Measurements from ENCODE around the gene TENM3.

The TENM3 gene

GRCh38 chr4:182694551-182694950 is 451.3 kb downstream of the TENM3 start:
- H3K4me1 ChIP-seq (ENCODE audit: control insufficient read depth, insufficient read depth, low read length, poor library complexity, severe bottlenecking), result no peaks in the 10 kb centered on the region

GRCh38 chr4:182695009-182695408 is 451.8 kb downstream of the TENM3 start:
- Histone ChIP-seq H3K4me3 (ENCODE audit: extremely low read depth, insufficient read depth, low read length, poor library complexity, severe bottlenecking) (no peak overlapping the region), H3K9me3 (ENCODE audit: control insufficient read depth, low read length) (no peaks in the 10 kb centered on the region), H3K36me3 (ENCODE audit: control insufficient read depth, insufficient read depth, low read length) (peaks cover 66% of the 10 kb centered on the region), H3K4me1 (ENCODE audit: control insufficient read depth, insufficient read depth, low read length, poor library complexity, severe bottlenecking) (no peaks in the 10 kb centered on the region), H3K27ac (ENCODE audit: low read depth, low read length, severe bottlenecking) (no peak overlapping the region)
- 86% methylated on average over 2 of the region's 3 CpGs; no CpG with 5 or more reads in 1 of the 2 experiments for WGBS, 2 experiments (ENCODE audit: insufficient coverage in 2 of 2)

More at GRCh38 chr4:182694551-182694950, 451.3 kb downstream of the TENM3 start:
- WGBS, 2 experiments (ENCODE audit: insufficient coverage in 2 of 2), result 80 to 85% methylated on average over 1 to 2 of the region's 2 CpGs
- Histone ChIP-seq H3K9me3 (ENCODE audit: control insufficient read depth, low read length) (no peaks in the 10 kb centered on the region), H3K36me3 (ENCODE audit: control insufficient read depth, insufficient read depth, low read length) (peaks cover 71% of the 10 kb centered on the region), H3K4me3 (ENCODE audit: extremely low read depth, insufficient read depth, low read length, poor library complexity, severe bottlenecking) (no peak overlapping the region), H3K27ac (ENCODE audit: low read depth, low read length, severe bottlenecking) (no peak overlapping the region)

GRCh38 chr4:182695842-182696241 is 452.6 kb downstream of the TENM3 start:
- no peaks in the 10 kb centered on the region for H3K4me1 ChIP-seq (ENCODE audit: control insufficient read depth, insufficient read depth, low read length, poor library complexity, severe bottlenecking)
- no CpG with 5 or more reads among the region's 2 CpGs for WGBS, 2 experiments (ENCODE audit: insufficient coverage in 2 of 2)
- H3K27ac ChIP-seq (ENCODE audit: low read depth, low read length, severe bottlenecking), result no peak overlapping the region
- H3K4me3 ChIP-seq (ENCODE audit: extremely low read depth, insufficient read depth, low read length, poor library complexity, severe bottlenecking), result no peak overlapping the region
- H3K36me3 ChIP-seq (ENCODE audit: control insufficient read depth, insufficient read depth, low read length), result peaks cover 62% of the 10 kb centered on the region
- no peaks in the 10 kb centered on the region for H3K9me3 ChIP-seq (ENCODE audit: control insufficient read depth, low read length)

GRCh38 chr4:182697094-182697493 is 453.9 kb downstream of the TENM3 start:
- no peak overlapping the region for H3K4me3 ChIP-seq (ENCODE audit: extremely low read depth, insufficient read depth, low read length, poor library complexity, severe bottlenecking)
- no peaks in the 10 kb centered on the region for H3K4me1 ChIP-seq (ENCODE audit: control insufficient read depth, insufficient read depth, low read length, poor library complexity, severe bottlenecking)
- WGBS, 2 experiments (ENCODE audit: insufficient coverage in 2 of 2), result 94 to 97% methylated on average over 5 of the region's 6 CpGs
- peaks cover 52% of the 10 kb centered on the region for H3K36me3 ChIP-seq (ENCODE audit: control insufficient read depth, insufficient read depth, low read length)
- H3K9me3 ChIP-seq (ENCODE audit: control insufficient read depth, low read length), result no peaks in the 10 kb centered on the region
- no peak overlapping the region for H3K27ac ChIP-seq (ENCODE audit: low read depth, low read length, severe bottlenecking)

- no peaks in the 10 kb centered on the region for H3K4me1 ChIP-seq (ENCODE audit: control insufficient read depth, insufficient read depth, low read length, poor library complexity, severe bottlenecking)
- no peaks in the 10 kb centered on the region for H3K9me3 ChIP-seq (ENCODE audit: control insufficient read depth, low read length)
- WGBS, 2 experiments (ENCODE audit: insufficient coverage in 2 of 2), result 87 to 97% methylated on average over 3 to 6 of the region's 6 CpGs
- peaks cover 49% of the 10 kb centered on the region for H3K36me3 ChIP-seq (ENCODE audit: control insufficient read depth, insufficient read depth, low read length)
- H3K4me3 ChIP-seq (ENCODE audit: extremely low read depth, insufficient read depth, low read length, poor library complexity, severe bottlenecking), result no peak overlapping the region
- no peak overlapping the region for H3K27ac ChIP-seq (ENCODE audit: low read depth, low read length, severe bottlenecking)
Observed at GRCh38 chr4:182698212-182698611, 455.0 kb downstream of the TENM3 start.

- Histone ChIP-seq H3K9me3 (ENCODE audit: control insufficient read depth, low read length) (no peaks in the 10 kb centered on the region), H3K4me3 (ENCODE audit: extremely low read depth, insufficient read depth, low read length, poor library complexity, severe bottlenecking) (no peak overlapping the region), H3K27ac (ENCODE audit: low read depth, low read length, severe bottlenecking) (no peak overlapping the region), H3K36me3 (ENCODE audit: control insufficient read depth, insufficient read depth, low read length) (peaks cover 49% of the 10 kb centered on the region), H3K4me1 (ENCODE audit: control insufficient read depth, insufficient read depth, low read length, poor library complexity, severe bottlenecking) (no peaks in the 10 kb centered on the region)
- 40 to 61% methylated on average over 1 to 2 of the region's 3 CpGs for WGBS, 2 experiments (ENCODE audit: insufficient coverage in 2 of 2)
Observed at GRCh38 chr4:182699201-182699600, 456.0 kb downstream of the TENM3 start.

- 80% methylated on average over 1 of the region's 3 CpGs; no CpG with 5 or more reads in 1 of the 2 experiments for WGBS, 2 experiments (ENCODE audit: insufficient coverage in 2 of 2)
- Histone ChIP-seq H3K4me3 (ENCODE audit: extremely low read depth, insufficient read depth, low read length, poor library complexity, severe bottlenecking) (no peak overlapping the region), H3K27ac (ENCODE audit: low read depth, low read length, severe bottlenecking) (no peak overlapping the region), H3K9me3 (ENCODE audit: control insufficient read depth, low read length) (no peaks in the 10 kb centered on the region), H3K4me1 (ENCODE audit: control insufficient read depth, insufficient read depth, low read length, poor library complexity, severe bottlenecking) (no peaks in the 10 kb centered on the region), H3K36me3 (ENCODE audit: control insufficient read depth, insufficient read depth, low read length) (peaks cover 48% of the 10 kb centered on the region)
Observed at GRCh38 chr4:182699795-182700194, 456.6 kb downstream of the TENM3 start.

GRCh38 chr4:182700362-182701160 is 457.4 kb downstream of the TENM3 start:
- H3K27ac ChIP-seq (ENCODE audit: low read depth, low read length, severe bottlenecking), result no peak overlapping the region
- peaks cover 41% of the 10 kb centered on the region for H3K36me3 ChIP-seq (ENCODE audit: control insufficient read depth, insufficient read depth, low read length)
- 84 to 91% methylated on average over 3 of the region's 5 CpGs for WGBS, 2 experiments (ENCODE audit: insufficient coverage in 2 of 2)
- no peak overlapping the region for H3K4me3 ChIP-seq (ENCODE audit: extremely low read depth, insufficient read depth, low read length, poor library complexity, severe bottlenecking)
- H3K9me3 ChIP-seq (ENCODE audit: control insufficient read depth, low read length), result no peaks in the 10 kb centered on the region
- no peaks in the 10 kb centered on the region for H3K4me1 ChIP-seq (ENCODE audit: control insufficient read depth, insufficient read depth, low read length, poor library complexity, severe bottlenecking)

GRCh38 chr4:182704077-182704476 is 460.9 kb downstream of the TENM3 start:
- Histone ChIP-seq H3K4me1 (ENCODE audit: control insufficient read depth, insufficient read depth, low read length, poor library complexity, severe bottlenecking) (no peaks in the 10 kb centered on the region), H3K9me3 (ENCODE audit: control insufficient read depth, low read length) (no peaks in the 10 kb centered on the region), H3K27ac (ENCODE audit: low read depth, low read length, severe bottlenecking) (no peak overlapping the region), H3K4me3 (ENCODE audit: extremely low read depth, insufficient read depth, low read length, poor library complexity, severe bottlenecking) (no peak overlapping the region), H3K36me3 (ENCODE audit: control insufficient read depth, insufficient read depth, low read length) (peaks cover 43% of the 10 kb centered on the region)
- no CpG with 5 or more reads among the region's 1 CpG for WGBS, 2 experiments (ENCODE audit: insufficient coverage in 2 of 2)

- H3K4me1 ChIP-seq (ENCODE audit: control insufficient read depth, insufficient read depth, low read length, poor library complexity, severe bottlenecking), result no peaks in the 10 kb centered on the region
- peaks cover 43% of the 10 kb centered on the region for H3K36me3 ChIP-seq (ENCODE audit: control insufficient read depth, insufficient read depth, low read length)
- H3K4me3 ChIP-seq (ENCODE audit: extremely low read depth, insufficient read depth, low read length, poor library complexity, severe bottlenecking), result no peak overlapping the region
- no peak overlapping the region for H3K27ac ChIP-seq (ENCODE audit: low read depth, low read length, severe bottlenecking)
- no peaks in the 10 kb centered on the region for H3K9me3 ChIP-seq (ENCODE audit: control insufficient read depth, low read length)
- WGBS, 2 experiments (ENCODE audit: insufficient coverage in 2 of 2), result 82 to 100% methylated on average over 2 of the region's 4 CpGs
Observed at GRCh38 chr4:182704948-182705347, 461.7 kb downstream of the TENM3 start.

- Histone ChIP-seq H3K9me3 (ENCODE audit: control insufficient read depth, low read length) (no peaks in the 10 kb centered on the region), H3K36me3 (ENCODE audit: control insufficient read depth, insufficient read depth, low read length) (peaks cover 43% of the 10 kb centered on the region), H3K4me3 (ENCODE audit: extremely low read depth, insufficient read depth, low read length, poor library complexity, severe bottlenecking) (no peak overlapping the region), H3K27ac (ENCODE audit: low read depth, low read length, severe bottlenecking) (no peak overlapping the region), H3K4me1 (ENCODE audit: control insufficient read depth, insufficient read depth, low read length, poor library complexity, severe bottlenecking) (no peaks in the 10 kb centered on the region)
- WGBS, 2 experiments (ENCODE audit: insufficient coverage in 2 of 2), result 98% methylated on average over 8 to 10 of the region's 11 CpGs
Observed at GRCh38 chr4:182705389-182705788, 462.2 kb downstream of the TENM3 start.

All from mesodermal cell (in vitro differentiated cells).